Muscle of arm (tissue), 12 donors: ENCODE data around the gene MYH14. TPM values are rescaled to one million over a fixed set of nuclear protein-coding genes. Genes with fewer than 3 reads are reported as not detected.

ENCODE experiments used
- DNase-seq: peaks from one replicate; pipeline ENCODE4 v3.0.0-alpha.2; 2013
- polyA plus RNA-seq, 12 donors: library from polyadenylated mRNA; unstranded; fragments of 120-200 nt; gene quantifications; one replicate each; pipeline ENCODE4 v1.2.1, GENCODE V29; 2013; ENCODE audit not compliant: insufficient read length in 12 of 12

MYH14 gene
- polyA plus RNA-seq, 12 donors = 21.8 to 61.6 (median 34.1) TPM; not detected in 1

DNA sequence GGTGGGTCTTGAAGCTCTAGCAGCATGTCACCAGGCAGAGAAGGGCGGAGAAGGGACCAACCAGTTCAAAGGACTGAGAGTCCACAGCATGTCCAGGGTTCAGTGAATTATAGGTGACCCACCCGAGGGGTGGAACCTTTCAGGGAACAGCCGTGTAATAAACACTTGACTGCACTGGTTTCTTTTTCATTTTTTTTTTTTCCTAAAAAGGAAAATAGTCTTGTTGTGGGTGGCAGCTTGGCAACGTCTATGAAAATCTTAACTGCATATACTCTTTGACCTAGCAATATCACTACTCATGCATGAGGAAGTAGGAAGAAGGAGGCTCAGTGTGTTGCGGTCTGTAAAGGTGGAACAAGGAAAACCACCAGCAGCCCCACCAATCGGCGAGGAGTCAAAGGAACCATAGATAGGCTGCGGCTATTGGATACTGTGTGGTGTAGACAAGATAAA is 13.0 kb upstream of the MYH14 start:
- DNase-seq = no peak

- no peak for DNase-seq
Measured at GRCh38 chr19:50191216-50191615, 12.2 kb upstream of the MYH14 start.

DNA sequence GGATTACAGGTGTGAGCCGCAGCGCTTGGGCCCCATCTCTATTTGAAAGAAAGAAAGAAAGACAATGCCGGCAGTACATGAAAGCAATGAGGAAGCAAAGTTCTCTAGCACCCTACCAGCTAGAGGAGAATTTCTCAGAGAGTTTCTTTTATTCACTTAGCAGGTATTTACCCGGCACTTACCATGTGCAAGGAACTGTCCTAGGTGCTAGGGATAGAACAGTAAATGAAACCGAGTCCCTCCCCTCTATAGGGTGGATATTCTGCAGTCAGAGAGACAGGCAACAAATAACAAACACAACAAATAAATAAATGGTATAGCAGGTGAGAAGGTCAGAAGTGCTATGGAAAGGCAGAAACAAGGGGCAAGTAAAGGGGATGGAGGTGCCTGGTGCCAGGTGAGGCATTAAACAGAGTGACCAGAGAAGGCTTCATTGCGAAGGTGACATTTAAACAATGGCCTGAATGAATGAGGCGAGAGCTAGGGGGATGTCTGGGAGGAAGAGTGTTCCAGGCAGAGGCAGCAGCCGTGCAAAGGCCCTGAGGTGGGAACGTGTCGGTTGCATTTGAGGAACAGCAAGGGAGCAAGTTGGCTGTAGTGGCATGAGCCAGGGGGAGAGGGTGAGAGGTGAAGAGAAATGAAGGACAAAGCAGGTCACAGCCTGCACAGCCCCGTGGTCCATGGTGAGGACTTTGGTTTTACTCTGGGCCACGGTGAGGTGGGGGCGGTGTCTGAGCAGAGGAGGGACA is 10.8 kb upstream of the MYH14 start:
- DNase-seq = no peak

DNA sequence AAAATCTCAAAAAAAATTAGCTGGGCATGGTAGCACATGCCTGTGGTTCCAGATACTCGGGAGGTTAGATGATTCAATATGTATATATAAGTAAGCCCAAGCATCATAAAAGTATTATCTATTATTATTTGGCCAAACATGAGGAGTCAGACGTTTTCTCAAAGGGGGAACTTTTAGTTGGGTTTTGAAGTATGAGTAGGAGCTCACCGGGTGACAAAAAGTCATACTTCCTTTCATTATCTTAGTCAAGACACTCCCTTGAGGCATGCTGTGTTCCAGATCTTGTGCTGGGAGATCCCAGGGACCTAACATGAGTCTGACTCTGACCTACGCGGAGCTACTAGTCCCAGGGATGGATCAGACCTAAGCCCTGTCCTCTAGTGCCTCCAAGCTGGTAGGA is 8.2 kb upstream of the MYH14 start:
- DNase-seq = no peak

- DNase-seq = no peak
Measured at GRCh38 chr19:50196322-50196932, 7.0 kb upstream of the MYH14 start.

GRCh38 chr19:50197348-50197747 is 6.1 kb upstream of the MYH14 start:
- DNase-seq = no peak

DNA sequence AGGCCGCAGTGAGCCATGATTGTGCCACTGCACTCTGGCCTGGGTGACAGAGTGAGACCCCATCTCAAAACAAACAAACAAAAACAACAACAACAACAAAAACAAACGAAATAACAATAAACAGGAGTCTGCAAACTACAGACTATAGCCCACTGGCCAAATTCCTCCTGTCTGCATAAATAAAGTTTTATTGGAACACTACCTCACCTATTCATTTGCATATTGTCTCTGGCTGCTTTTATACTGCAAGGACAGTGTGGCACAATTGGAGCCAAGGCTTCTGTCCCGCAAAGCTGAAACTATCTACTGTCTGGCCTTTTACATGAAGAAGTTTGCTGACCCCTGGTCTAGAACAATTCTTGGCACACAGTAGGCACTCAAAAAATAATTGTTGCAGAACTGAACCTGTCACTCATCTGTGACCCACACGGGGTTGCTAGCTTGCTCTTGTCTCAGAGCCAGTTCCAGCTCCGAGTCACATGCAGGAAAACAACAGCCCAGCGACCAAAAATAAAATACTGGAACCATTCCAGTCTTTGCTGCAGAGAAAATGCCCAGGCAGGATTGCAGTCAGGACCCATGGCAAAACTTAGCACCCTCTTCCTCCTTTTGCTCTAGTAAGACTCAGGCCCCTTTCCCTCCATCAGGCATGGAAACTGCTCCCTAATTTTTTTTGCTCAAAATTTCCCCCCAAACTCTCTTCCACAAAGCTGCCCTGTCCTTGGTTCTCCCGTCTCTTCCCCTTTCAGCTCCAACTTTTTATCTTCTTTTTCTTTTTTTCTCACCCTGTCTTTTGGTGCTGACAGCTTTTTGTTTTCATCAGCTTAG is 4.8 kb upstream of the MYH14 start:
- no peak for DNase-seq

GRCh38 chr19:50199259-50199555 is 4.2 kb upstream of the MYH14 start:
- DNase-seq = no peak

GRCh38 chr19:50202386-50202785 is 1.0 kb upstream of the MYH14 start:
- no peak for DNase-seq

DNA sequence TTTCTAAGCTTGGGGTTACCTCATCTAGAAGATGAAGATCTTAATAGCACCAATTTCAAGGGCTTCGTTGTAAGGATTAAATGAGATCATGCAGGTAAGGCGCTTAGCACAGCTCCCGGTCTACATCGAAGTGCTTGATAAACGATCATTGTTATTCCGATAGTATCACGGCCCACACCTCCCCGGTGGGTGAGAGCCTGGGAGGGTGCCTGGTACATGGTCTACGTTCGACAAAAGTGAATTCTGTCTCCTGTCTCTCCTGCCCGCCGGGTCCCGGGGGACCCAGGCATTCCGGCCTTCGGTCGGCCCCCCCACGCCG is 501 bp upstream of the MYH14 start:
- no peak for DNase-seq

- no peak for DNase-seq
Measured at GRCh38 chr19:50204081-50204428, 633 bp downstream of the MYH14 start.

- DNase-seq = no peak
Measured at GRCh38 chr19:50204811-50205675, 1.6 kb downstream of the MYH14 start.

DNA sequence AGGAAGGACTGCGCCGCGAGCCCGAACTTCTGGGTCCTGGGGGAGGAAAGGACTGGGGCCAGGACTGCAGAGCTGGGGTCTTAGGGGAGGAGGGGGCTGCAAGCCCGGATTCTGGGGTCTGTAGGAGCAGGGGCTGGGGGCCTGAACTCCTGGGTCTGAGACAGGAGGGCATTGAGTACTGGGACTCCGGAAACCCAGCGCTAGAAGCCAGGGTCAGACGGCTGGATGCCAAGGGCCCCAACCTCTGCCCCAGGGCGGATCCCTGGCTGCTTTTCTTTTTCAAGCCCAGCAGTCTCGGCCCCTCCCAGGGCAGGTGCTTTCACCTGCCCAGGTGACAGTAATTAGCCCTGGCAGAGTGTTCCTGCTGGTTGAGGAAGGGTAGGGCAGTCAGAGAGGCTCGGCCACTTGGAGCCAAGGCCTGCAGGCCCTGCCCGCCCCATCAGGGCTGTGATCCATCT is 2.3 kb downstream of the MYH14 start:
- DNase-seq = no peak

DNA sequence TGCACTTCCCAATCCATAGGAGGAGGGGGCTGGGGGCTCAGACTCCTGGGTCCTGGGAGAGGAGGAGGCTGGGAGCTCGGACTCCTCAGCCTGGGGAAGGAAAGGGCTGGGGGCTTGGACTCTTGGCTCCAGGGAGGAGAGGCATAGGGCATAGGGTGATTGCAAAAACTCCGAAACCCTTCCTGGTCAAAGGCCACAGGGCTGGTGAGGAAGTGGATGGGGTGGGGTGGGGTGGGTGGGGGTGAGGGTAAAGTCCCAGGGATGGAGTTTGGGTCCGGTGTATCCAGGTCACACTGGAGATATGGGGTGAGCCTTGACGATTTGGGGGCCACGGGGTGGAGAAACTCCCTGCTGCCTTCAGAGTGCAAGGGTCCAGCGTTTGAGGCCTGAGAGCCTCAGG is 2.8 kb downstream of the MYH14 start:
- DNase-seq = no peak

GRCh38 chr19:50207730-50208129 is 4.3 kb downstream of the MYH14 start:
- no peak for DNase-seq

DNA sequence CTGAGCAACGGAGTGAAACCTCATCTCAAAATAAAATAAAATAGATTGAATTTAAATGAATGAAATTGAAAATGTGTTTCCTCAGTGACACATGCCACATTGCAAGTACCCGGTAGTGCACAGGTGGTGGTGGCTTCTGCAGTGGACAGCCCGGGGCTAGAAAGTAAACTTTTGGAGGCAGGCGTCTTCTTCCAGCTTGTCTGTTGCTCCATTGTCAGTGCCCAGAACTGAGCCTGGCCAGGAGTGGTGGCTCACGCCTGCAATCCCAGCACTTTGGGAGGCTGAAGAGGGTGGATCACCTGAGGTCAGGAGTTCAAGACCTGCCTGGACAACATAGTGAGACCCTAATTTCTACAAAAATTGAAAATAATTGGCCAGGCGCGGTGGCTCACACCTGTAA is 5.7 kb downstream of the MYH14 start:
- DNase-seq = no peak

DNA sequence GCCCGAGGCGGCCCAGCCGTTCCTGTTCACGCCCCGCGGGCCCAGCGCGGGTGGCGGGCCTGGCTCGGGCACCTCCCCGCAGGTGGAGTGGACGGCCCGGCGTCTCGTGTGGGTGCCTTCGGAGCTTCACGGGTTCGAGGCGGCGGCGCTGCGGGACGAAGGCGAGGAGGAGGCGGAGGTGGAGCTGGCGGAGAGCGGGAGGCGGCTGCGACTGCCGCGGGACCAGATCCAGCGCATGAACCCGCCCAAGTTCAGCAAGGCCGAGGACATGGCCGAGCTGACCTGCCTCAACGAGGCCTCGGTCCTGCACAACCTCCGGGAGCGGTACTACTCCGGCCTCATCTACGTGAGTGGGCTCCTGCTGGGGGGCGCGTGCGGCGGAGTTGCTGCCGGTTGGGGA is 7.0 kb downstream of the MYH14 start:
- no peak for DNase-seq

DNA sequence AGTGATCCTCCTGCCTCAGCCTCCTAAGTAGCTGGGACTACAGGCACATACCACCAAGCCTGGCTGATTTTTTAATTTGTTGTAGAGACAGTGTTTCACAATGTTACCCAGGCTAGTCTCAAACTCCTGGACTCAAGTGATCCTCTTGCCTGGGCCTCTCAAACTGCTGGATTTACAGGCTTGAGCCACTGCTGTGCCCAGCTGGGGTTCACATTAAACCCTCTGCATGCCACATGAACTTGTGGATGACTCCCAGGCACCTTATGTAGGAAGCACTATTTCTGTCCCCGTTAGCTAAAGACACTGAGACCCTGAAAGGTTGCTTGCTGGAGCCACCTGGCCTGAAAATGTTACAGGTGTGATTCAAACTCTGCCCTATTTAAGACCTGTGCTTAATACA is 10.5 kb downstream of the MYH14 start:
- no peak for DNase-seq

DNA sequence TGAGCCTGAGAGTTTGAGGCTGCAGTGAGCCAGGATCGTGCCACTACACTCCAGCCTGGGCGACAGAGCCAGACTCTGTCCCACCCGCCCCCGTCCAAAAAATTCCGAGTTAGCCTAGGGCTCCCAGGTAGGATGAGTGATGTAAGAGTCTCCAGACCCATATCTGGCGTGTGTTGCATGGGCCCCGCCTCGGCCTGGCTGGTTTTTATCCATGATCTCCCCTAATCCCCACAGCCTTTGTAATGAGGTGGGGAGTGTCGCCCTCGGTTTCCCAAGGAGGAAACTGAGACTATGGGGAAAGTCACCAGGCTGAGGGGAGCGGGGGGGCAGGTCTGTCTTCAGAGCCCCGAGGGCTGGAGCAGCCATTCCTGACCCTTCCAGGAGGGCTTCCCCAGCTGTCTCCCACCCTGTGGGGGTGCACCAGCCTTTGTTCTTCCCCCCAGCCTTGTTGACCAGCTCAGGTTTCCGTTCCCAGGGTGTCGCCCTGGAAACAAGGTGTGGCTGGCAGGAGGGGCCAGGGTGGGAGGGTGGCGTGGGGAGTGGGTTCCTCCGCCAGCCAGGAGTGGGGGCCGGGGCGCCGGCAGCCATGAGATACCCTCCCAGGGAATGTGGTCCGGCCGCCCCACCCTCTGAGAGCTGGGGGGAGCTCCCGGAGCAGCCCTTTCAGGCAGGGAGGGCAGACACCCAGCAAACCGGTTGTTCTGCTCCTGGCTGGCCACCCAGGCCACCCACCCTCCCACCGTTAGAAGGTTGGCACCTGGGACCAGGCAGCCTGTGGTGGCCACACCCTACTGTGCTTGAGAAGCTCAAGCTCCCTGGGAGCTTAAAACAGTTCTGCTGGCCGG is 11.5 kb downstream of the MYH14 start:
- DNase-seq = no peak

- DNase-seq = no peak
Measured at GRCh38 chr19:50215820-50216219, 12.4 kb downstream of the MYH14 start.

DNA sequence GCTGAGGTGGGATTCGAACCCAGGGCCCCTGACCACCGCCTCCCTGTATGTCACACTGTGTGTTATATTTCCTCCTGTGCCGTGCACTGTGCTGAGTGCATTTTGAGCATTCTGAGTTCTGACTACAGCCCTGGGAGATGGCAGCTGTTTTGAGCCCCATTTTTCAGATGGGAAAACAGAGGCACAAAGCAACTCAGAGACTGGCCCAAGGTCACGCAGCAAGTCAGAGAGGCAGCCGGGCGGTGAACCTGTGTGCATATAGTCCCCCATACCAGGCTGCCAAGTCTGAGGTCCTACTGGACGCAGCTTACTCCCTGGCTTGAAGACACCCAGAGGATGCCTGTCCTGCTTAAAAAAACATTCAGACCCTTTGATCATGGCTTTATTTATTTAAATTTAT is 17.7 kb downstream of the MYH14 start:
- DNase-seq = no peak
